GM19239 (cell line): ENCODE measurements around the gene EPHA5.

Experiments used
- DNase-seq: peaks from one replicate; pipeline ENCODE4 v3.0.0; 2011; ENCODE audit warnings: low spot score; ENCODE audit not compliant: insufficient read length
- FAIRE-seq: peaks from 2 replicates; lab custom pipeline; 2011; peaks lifted over from hg19 to GRCh38; lab: Jason Lieb, UNC

The EPHA5 gene

GRCh38 chr4:65635051-65635821 is 35.1 kb downstream of the EPHA5 start:
- FAIRE-seq: no peak

GRCh38 chr4:65624651-65625050 is 45.6 kb downstream of the EPHA5 start:
- DNase-seq (no peak), FAIRE-seq (no peak)

More at GRCh38 chr4:65635051-65635821, 35.1 kb downstream of the EPHA5 start:
- no peak for DNase-seq

- FAIRE-seq (no peak), DNase-seq (no peak)
These were observed 46.8 kb downstream of the EPHA5 start for GRCh38 chr4:65623506-65623905.

- DNase-seq (no peak), FAIRE-seq (no peak)
These were observed 52.9 kb downstream of the EPHA5 start for GRCh38 chr4:65617416-65617815.

GRCh38 chr4:65604515-65604914 is 65.8 kb downstream of the EPHA5 start:
- FAIRE-seq: no peak

GRCh38 chr4:65600656-65601055 is 69.6 kb downstream of the EPHA5 start:
- DNase-seq (no peak), FAIRE-seq (no peak)

More at GRCh38 chr4:65604515-65604914, 65.8 kb downstream of the EPHA5 start:
- no peak for DNase-seq

- FAIRE-seq (no peak), DNase-seq (no peak)
These were observed 70.9 kb downstream of the EPHA5 start for GRCh38 chr4:65599340-65599739.

- DNase-seq (no peak), FAIRE-seq (no peak)
These were observed 72.6 kb downstream of the EPHA5 start for GRCh38 chr4:65597697-65598096.

- DNase-seq (no peak), FAIRE-seq (no peak)
These were observed 78.2 kb downstream of the EPHA5 start for GRCh38 chr4:65592089-65592488.

- no peak for DNase-seq
These were observed 80.4 kb downstream of the EPHA5 start for GRCh38 chr4:65589921-65590320.

GRCh38 chr4:65589331-65589730 is 81.0 kb downstream of the EPHA5 start:
- no peak for DNase-seq
- FAIRE-seq: no peak

More at GRCh38 chr4:65589921-65590320, 80.4 kb downstream of the EPHA5 start:
- no peak for FAIRE-seq

GRCh38 chr4:65580551-65580950 is 89.7 kb downstream of the EPHA5 start:
- FAIRE-seq (no peak), DNase-seq (no peak)

GRCh38 chr4:65566473-65566872 is 103.8 kb downstream of the EPHA5 start:
- FAIRE-seq (no peak), DNase-seq (no peak)

GRCh38 chr4:65561164-65561563 is 109.1 kb downstream of the EPHA5 start:
- FAIRE-seq (no peak), DNase-seq (no peak)

- no peak for DNase-seq
- FAIRE-seq: no peak
These were observed 111.0 kb downstream of the EPHA5 start for GRCh38 chr4:65559270-65559669.

- no peak for DNase-seq
- FAIRE-seq: no peak
These were observed 118.2 kb downstream of the EPHA5 start for GRCh38 chr4:65552057-65552456.

GRCh38 chr4:65550500-65550899 is 119.8 kb downstream of the EPHA5 start:
- DNase-seq (no peak), FAIRE-seq (no peak)

GRCh38 chr4:65546882-65547416 is 123.3 kb downstream of the EPHA5 start:
- DNase-seq: no peak

GRCh38 chr4:65538571-65538970 is 131.7 kb downstream of the EPHA5 start:
- FAIRE-seq: no peak

More at GRCh38 chr4:65546882-65547416, 123.3 kb downstream of the EPHA5 start:
- no peak for FAIRE-seq

GRCh38 chr4:65535113-65535512 is 135.2 kb downstream of the EPHA5 start:
- no peak for FAIRE-seq
- no peak for DNase-seq

More at GRCh38 chr4:65538571-65538970, 131.7 kb downstream of the EPHA5 start:
- DNase-seq: no peak

GRCh38 chr4:65521666-65522065 is 148.6 kb downstream of the EPHA5 start:
- FAIRE-seq (no peak), DNase-seq (no peak)

- no peak for DNase-seq
These were observed 154.6 kb downstream of the EPHA5 start for GRCh38 chr4:65515646-65516045.

More at GRCh38 chr4:65515646-65516045, 154.6 kb downstream of the EPHA5 start:
- FAIRE-seq: no peak
